ENCODE data around the gene MIPOL1.
A peak's percentile ranks its signal among the peaks of the same experiment; 100 is the strongest.

The MIPOL1 gene

DNA sequence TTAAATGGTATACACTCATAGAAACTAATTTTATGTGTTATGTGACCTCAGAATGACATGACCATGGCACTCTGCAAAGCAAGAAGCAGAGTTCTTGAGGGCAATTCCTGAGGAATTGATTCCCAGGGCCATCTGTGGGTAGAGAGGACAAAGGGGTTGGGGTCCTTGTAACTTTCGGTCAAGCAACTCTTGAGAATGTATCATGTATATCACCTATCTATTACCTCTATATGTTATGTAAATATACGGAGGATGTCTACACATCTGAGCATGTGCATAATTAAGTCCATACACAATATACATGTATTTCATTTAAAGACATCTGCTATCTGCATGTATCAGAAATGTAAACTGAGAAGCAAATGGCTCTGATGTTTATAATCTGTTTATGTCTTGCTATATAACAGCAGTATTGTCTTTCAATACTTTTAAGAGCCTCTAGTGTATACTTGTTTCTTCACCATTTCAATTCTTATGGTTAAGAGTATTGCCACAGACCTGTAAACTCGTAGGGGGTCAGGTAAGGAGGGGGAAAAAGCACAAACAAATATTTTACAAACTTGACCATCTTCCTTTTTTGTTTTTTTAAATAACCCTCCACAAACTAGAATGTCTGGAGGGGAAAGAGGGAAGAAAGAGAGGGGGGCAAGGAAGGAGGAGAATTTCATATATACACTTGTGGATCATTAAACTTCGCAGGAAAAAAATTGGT is 392.8 kb downstream of the MIPOL1 start:
- DNase-seq: no peak

GRCh38 chr14:37591311-37591940 is 393.7 kb downstream of the MIPOL1 start:
- DNase-seq: no peak

- no peak for DNase-seq
These were observed 394.3 kb downstream of the MIPOL1 start for GRCh38 chr14:37591941-37592481.

DNA sequence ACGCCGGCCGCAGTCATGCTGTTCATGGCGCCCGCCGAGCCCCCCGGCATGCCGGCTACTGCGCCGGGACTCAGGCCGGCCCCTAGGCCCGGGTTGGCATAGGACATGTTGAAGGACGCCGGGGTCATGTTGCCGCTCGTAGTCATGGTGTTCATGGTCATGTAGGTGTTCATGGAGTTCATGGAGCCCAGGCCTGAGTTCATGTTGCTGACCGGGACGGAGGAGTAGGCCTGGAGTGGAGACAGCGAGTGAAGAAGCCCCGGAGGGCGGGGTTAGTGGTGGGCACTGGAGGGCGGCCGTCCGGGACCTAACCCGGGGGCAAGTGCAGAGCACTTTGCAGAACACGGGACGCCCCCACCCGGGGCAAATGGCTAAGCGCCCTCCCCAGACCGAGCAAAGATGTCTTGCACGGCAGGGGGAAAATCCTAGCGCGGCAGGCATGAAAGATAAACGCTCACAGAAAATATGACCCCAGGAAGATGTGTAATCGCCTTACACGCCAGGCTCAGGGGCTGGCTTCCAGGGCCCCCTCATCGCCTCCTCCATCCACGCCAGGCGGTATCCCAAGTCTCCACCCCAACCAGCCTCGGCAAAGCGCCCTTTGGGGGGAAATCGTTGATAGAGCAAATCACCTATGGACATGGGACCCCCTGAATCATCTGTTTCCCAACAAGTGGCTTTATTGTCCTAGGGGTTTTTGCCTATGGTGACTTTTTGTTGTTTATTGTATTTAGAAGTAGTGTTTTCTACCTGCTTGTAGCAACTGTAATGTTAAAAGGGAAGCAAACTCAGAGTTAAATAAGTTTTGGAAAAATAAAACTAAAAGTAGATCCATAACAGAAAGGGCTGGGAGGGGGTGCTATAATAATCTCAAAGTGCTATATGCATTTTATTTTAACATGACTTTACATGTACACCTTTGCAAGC is 395.0 kb downstream of the MIPOL1 start:
- DNase-seq: no peak

DNA sequence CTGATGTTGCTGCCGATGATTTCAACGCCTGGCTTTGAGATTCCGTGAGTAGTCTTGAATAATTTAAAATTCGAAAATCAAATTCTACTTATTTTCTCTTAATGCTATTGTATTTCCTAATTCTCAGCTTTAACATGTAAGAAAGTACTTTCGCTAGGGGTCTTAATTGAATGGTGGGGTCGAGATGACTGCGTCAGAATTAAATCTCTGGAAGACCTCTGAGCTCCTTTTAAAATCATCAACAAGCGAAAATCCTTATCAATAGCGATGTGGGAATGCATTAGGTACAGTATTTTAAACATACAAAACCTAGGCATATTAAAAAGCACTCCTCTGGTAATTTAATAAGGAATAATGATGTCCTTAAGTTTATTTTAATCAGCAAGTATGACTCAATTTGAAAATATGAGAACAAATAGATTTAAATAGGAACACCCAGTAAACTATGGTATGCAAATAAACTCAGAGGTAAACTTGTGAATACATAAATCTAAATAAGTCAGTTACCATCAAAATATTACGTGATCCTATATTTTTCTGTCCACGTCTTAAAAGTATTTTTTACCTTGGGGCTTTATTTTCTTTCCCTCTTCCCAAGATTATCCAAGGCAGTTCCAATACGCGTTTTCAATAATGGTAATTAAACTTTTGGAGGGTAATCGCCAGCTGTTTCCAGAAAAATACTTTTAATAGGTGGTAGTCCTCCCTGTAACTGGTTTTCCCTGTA is 395.9 kb downstream of the MIPOL1 start:
- no peak for DNase-seq

DNA sequence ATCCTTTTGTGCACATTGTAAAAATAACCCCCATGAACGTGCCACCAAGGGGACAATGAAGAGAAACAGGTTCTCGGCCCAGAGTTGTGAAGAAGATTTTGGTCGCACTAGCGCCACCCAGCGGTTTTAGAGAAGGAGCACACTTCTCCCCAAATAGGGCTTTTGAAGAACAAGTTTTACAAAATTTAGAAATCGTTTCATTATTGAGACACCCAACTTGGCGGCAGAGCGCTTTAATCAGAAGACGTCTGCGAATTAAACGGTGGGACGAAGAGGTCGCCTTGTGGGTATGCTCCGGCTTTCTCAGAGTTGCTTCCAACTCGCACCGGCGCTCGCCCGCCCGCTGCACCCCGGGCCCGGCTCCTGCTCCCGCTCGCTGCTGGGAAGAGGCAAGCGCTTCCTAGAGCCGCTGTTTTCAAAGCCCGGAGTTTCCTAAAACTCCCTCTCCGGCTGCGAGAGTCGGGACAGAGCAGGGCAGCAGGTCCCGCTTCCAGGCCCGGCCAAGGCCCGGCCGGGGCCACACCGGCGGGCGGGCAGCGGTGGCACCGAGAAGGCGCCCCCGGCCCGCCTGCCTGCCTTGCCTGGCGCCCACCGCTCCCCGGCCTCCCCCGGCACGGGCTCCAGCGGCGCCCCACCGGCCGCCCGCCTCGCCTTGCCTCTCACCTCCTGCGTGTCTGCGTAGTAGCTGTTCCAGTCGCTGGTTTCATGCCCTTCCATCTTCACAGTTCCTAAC is 396.7 kb downstream of the MIPOL1 start:
- peak in 1 of 2 donors; percentile 39 for DNase-seq

- DNase-seq: no peak
These were observed 397.5 kb downstream of the MIPOL1 start, which contains the start of the genes FOXA1 and TTC6 for GRCh38 chr14:37594971-37595808. FOXA1 (minus strand) TSS chr14:37595249; CDS start chr14:37594972, 277 bp downstream. TTC6 (plus strand) TSS chr14:37595629; CDS start chr14:37622065, 26,436 bp downstream.

GRCh38 chr14:37595809-37596621 is 398.3 kb downstream of the MIPOL1 start:
- DNase-seq: peak; percentile 56 to 60

- DNase-seq: no peak
These were observed 399.2 kb downstream of the MIPOL1 start for GRCh38 chr14:37596790-37597472.

DNA sequence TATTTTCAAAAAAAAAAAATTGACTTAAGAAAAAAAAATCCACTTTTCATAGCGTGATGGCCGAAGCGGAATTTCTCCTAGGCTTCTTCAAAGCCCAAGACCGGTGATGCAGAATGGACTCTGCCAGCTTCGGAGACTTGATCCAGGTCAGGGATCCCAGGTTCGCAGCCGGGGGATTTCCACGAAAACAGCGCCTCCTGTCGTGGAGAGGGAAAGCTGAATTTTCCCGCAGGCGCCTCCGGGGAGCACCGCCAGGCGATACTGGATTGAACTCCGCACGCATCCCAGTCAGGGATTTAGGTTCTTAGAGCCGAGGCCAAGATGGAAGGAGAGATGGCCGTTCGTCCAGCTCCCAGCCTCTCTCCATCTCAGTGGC is 399.8 kb downstream of the MIPOL1 start:
- DNase-seq: no peak

DNA sequence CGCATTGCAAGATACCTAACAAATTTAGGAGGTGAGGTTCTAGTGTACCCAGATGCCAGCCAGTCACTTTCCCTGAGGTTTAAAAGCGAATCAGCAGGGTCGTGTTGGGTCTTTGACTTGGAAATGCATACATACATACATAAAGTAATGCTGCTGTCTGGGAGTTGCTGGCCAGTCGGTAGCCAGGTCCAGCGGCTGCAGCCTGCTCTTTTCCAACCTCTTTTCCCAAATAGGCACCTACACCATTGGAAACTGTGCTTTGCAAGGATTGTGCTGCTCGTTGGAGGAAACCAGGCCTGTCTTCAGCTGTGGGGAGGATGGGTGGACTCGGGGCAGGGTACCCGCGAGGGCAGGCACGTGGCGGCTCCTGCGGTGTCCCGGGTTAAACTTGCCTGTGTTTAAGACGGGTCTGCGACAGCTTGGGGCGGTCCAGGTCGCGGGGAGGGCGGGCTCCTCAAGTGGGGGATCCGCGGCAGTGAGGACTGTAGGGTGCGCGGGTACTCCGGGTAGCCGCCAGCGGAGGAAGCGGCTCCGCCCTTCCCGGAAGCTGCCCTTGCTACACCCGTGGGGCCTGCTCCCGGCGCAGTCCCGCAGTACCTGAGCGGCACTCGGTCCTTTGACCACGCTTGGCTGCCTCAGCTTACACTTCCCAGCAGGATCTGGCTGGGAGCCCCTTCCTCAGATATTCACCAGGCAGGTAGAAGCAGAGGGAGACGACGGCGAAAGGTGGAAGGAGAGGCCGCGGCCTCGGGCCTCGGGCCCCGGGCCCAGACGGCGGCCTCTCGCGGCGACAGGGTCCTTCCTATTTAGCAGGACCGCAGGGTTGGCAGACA is 400.4 kb downstream of the MIPOL1 start:
- no peak for DNase-seq

DNA sequence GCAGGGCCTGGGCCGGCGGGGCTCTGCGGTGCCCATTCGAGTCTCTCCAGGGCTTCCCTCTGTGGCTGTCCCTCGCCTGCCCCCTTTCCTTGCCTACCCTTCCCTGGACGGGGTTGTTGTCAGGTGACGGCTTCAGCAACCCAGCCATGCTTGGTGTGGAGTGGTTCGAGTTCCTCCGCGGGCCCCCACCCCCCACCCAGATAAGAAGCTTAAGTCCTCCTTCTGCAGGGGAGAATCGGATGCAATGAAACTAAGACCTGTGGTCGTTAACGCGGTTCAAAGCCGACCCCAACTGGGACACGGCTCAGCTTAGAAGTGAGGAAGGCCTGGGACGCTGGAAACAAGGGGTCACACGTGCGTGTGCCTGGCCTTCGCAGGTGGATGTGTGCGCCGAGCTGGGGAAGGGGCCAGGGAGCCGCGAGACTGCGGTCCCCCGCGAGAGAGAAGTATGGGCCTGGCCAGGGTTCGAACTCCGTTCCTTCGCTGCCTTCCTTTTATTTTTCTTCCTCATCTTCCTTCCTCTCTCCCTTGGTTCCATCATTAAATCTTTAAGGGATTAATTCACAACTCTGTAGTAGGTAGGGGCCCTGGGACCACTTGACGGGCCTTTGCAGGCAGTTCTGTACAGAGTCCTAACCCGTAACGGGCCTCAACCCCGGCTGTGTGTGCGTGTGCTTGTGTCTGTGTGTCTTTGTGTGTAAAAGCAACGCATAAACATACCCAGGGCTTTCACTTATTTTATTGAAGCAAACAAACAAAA is 401.2 kb downstream of the MIPOL1 start:
- DNase-seq: no peak

- no peak for DNase-seq
These were observed 402.0 kb downstream of the MIPOL1 start for GRCh38 chr14:37599507-37600368.

DNA sequence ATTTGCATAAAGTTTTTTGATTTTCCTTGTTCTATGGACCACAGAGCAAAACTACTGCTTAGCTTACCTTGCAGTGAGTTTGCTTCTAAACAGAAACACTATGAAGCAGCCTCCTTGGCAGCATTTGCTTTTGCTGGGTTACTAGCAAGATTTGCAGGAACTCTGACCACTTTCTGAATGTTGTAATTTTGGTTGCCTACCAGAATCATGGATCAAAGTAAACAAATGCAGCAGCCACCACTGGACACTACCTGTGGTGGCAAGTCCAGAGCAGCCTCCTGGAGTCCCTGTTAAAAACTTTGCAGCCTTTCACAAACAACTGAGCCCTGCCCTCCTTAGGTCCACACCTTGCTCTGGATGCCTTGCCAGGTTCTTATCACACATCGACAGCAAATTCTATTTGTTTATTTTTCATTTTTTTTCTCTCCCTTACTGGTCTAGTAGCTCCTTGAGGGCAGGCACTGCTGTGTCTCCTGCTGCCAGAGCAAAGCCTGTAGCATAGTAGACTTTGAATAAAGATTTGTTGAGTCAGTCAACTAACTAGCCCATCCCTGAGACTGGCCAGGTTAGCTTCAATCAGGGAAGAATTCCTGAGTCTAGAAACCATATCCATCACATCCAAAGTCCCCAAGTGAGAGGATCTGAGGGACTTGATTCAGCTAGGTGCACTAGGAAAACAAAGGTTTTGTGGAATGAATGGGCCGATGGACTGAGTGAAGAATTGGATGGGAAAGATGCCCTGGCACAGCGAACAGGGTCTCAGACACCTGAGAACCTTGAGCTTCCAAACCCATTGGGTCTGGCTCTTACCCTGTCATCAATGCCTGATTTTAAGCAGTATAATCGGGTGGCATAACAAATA is 403.4 kb downstream of the MIPOL1 start:
- no peak for DNase-seq

DNA sequence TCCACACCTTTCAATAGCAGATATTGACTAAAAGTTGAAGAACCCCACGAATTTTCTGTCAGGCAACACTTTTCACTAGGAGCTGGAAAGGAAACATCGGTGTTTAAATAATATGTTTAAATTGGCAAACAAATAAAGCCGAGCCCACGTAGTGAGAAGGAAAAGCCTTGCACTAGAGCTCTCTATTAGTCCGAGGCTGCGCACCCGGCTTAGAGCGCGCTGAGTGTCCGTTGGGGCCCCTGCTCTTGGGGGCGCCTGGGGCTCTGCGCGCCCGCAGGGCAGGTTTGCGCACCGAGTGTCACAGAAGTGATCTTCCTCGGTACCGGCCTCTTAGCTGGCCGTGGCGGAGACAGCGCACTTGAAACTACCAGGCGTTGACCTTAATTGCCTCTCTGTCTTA is 404.1 kb downstream of the MIPOL1 start:
- DNase-seq: no peak

Data from stimulated activated CD4-positive, alpha-beta T cell treated with anti-CD3 and anti-CD28 coated beads, Interleukin-2, amount 100 ng/mL, for 48 hours (primary cell).